GM21360 (cell line): ENCODE data around the gene UBE2D1.
A peak's percentile ranks its signal among the peaks of the same experiment; 100 is the strongest.

ENCODE experiments used
- ATAC-seq: cut with Tn5 transposase; IDR thresholded peaks from one replicate; pipeline ENCODE4 v1.9.1; 2021; ENCODE audit warnings: mild to moderate bottlenecking, moderate library complexity; ENCODE audit not compliant: unreplicated experiment

The UBE2D1 gene

DNA sequence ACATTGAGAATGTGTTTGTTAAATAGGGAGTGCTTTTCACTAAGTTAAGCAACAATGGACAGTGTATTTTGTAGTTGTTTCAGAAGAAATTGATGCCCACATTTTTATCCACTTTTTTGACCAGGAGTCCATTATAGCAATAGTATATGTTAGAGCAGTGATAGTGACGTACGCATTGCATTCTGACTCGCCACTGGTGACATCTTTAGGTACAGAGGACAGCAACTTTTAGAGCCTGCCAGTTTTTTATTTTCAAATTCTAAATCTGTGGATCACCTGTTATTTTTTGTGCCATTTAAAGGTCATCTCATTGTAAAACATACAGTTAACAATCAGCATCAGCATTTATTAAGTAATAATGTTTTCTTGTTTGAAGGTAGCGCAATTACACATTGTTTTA, 1.4 kb downstream of the UBE2D1 start:
- ATAC-seq, result no peak

DNA sequence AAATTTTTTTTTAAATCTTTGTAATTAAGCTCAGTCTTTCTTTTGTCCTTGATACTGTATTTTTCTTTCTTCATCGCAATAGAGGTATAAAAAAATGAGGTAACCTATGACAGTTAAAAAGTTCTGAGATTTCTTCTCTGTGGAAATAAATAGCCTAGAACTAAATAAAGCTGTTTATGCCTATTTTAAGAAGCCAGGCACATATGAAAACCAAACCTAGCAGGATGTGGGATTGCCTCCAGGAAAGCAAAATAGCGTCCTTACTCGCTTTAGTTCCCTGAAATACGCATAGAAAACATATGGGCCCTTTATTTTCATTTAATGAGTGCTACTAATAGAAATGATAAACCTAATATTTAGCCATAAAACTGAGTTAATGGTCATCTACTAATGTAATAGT, 6.6 kb downstream of the UBE2D1 start:
- no peak for ATAC-seq

DNA sequence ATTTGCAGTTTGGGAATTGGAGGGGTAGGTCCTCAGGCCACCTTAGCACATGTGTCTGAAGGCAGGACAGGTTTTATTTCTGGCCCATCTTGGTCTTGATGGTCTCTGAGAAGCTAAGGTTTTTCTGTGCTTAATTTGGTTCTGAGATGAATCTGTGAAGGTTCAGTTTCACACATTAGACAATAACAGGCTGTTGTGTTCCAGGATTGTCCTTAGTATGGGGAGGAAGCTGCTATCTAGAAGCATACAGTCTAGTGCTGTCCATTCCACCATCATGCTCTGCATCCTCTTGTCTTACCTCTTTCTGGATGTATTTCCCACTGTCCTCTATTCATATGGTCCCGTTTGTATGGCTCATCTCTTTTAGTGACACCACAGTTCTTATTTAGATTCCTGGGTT, 7.1 kb downstream of the UBE2D1 start:
- peak; percentile 48 for ATAC-seq

DNA sequence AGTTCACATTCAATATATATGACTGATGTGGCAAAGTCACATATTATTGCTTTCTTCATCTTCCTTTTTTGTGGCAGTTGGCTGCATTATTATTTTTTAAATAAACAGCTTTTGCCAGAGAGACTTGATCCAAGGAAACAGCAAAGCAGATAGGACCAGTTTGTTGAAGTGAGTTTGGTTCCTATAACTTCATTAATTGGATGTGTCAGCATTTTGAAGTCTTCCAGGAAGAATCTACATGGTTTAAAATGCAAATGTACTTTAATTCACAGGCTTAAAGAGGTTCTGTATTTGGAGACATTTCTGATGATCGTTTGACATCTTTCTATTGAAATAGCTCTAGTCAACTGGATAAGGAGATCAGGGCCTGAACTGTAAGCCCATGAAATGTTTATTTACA, 13.2 kb downstream of the UBE2D1 start:
- no peak for ATAC-seq

DNA sequence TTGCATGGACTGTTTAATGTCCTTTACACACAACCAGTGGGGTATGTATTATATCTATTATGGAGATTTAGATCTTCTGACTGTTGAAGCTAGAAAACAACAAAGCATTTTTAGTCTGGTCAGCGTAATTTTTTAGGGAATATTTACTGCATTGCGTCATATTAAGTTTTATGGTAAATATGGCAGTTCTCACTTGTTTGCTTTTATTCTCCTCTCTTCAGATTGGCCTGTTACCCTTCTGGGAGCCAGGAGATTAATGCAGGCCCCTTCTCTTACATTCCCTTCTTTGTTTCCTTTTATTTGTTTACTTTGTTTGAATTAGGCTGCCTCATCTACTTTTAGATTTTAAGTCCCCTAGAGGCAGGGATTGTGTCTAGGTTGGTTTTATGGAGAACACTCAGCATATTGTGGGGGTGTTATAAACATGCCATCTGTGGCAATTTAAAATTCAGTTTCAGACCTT, 13.8 kb downstream of the UBE2D1 start:
- ATAC-seq, result no peak

DNA sequence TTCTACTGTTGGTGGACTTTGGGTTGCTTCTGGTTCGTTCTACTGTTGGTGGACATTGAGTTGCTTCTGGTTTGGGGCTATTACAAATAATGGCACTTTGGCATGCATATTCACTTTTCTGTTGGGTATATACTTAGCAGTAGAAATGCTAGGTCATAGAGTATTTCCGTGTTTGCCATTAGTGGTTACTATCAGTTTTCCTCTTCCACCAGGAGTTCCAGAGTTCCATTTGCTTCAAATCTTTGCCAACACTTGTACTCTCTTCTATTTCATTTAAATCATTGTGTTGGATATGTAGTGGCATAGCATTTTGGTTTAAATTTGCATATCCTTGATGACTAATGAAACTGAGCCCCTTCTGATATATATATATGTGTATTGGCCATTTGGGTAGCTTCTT, 15.2 kb downstream of the UBE2D1 start:
- ATAC-seq, result no peak

DNA sequence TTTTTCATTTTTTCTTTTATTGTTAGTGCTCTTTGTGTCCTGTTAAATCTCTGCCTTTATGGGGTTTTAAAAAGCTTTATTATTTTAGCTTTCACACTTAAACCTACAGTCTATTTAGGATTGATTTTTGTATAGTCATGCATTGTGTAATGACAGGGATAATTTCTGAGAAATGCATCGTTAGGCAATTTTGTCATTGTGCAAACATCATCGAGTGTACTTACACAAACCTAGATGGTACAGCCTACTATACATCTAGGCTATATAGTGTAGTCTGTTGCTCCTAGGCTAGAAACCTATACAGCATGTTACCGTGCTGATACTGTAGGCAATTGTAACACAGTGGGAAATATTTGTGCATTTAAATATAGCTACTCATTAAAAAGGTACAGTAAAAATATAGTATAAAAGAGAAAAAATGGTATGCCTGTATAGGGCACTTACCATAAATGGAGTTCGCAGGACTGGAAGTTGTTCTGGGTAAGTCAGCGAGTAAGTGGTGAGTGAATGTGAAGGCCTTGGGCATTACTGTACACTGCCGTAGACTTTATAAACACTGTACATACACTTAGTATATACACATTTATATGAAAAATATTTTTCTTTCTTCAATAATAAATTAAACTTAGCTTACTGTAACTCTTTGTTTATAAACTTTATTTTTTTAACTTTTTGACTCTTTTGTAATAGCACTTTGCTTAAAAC, 16.0 kb downstream of the UBE2D1 start:
- no peak for ATAC-seq

DNA sequence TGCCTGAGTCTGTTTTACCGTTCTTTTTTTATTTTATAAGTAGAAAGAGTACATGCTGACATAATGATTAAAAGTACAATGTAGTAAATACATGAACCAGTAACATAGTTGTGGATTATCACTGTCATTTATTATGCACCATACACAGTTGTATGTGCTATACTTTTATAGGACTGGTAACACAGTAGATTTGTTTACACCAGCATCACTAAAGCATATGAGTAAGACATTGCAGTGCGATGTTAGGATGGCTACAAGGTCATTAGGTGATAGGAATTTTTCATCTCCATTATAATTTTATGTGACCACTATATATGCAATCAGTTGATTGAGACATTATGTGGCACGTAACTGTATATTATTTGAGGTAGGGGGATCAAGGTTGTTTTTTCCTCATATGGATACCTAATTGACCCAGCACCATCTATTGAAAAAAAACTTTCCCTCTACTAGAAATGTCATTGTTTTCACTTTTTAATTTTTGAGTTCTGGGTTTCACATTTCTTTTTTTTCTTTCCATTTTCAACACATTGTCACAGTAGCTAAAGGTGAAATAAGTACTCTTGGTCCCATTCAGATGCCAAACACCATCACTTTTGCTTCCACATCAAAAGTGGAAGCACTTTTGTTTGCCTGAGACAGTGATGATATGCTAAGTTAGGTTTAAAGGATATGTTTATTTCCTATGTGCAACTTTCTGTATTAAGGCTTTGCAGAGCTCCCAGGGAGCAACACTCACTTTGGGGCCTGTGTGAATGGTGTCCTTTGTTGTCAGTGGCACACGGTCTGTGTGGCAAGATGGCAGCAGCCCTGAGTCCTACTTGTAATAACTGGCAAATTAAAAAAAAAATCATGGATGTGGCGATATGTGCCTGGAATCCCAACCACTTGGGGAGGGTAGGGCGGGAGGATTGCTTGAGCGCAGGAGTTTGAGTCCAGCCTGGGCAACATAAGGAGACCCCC, 17.1 kb downstream of the UBE2D1 start:
- ATAC-seq, result no peak

DNA sequence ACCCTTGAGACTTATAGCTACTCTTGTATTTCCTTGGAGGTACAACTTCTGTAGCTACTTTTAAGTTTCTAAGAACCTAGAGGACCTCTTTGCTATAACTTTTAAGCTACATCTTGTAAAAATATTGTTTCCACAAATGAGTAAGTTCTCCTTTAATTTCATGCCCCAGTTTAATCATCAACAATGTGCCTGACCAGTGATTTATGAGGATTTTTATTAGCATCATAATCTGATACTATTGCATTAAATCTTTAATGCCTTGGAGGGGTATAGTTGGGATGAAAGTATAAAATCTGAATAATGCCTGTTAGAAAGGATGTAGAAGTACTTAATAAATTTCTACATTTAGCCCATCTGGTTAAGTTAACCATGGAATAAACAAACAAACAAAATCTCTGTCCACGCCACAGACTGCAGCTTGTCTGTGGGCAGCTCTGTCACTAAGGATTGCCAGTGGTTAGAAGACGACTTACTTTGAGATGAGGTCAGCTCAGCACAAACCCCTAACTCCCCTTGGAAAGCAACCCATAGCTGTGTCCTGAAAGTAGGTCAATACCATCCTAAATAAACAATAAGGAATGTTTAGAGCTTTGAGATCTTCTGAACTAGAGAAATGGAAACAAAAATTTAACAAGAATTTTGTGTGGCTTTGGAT, 18.3 kb downstream of the UBE2D1 start:
- no peak for ATAC-seq

DNA sequence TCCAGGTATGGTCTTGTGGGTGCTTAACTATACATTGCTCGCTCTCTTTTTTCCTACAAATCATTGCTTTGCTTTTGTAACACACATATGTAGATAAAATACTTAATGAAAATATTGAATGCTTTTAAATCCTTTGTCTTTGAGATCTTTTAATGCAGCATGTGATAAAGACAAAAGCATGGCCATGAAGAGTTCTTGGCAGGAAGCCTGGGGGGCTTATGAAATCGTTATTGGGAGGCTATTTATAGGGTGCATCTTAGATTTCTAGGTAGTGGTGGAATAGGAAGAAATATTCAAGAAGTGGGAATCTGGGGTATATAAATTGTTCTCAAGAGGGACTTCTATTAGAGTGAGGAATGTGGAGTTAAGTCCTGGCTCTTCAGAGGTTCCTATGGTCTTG, 21.9 kb downstream of the UBE2D1 start:
- ATAC-seq, result no peak

DNA sequence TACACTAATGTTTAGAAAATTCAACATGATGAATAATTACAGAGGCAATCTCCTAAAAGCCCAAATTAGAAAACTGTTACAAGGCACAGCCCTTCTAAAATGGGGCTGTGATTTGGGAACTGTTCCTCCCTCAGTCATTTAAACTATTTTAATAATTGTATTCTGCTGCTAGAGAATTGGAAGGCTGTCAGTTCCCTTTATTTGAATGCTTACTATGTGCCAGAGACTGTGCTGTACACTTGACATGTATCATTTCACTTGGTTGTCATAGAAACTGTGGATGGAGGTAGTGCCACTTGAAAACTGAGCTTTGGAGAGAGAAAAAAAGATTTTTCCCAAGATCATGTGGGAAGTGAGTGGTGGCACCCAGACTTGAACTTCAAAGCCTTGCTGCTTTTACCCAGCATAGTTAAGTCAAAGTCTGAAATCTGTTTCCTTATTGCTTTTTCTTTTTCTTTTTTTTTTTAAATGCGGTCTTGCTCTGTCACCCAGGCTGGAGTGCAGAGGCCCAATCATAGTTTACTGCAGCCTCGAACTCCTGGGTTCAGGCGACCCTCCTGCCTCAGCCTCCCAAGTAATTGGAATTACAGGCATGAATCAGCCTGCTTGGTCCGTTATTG, 23.6 kb downstream of the UBE2D1 start:
- ATAC-seq, result no peak

DNA sequence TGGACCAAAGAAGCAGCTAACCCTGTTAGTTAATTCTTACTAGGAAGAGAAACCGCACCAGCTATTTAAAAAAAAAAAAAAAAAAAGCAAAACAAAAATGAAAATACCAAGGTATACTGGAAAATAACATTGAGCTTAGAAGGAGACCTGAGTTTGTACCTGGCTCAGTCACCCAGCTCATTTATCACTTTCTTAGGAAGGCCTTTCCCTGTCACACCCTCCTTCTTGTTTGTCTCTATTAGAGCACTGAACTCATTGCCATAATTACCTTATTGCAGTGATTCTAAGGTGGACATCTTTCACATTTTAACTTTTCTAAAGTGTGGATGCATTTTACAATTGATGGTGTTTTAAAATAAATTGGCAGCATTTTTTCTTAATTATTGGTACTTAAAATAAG, 24.1 kb downstream of the UBE2D1 start:
- ATAC-seq, result no peak

DNA sequence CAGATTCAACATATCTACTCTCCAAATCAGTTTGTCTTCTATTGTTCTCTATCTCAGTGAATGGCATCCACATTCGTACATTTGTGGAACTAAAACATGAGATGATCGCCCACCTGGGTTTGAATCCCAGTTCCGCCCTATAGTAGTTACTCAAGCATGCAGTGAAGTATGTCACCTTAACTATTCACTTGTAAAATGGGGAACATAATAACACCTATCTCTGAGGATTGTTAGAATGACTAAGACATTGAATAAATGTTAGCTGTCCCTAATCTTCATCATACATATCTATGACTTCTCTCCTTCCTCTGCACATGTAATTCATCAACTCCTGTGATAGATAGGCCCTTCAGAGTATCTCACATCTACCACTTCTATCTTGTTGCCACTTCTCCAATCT, 24.7 kb downstream of the UBE2D1 start:
- no peak for ATAC-seq

DNA sequence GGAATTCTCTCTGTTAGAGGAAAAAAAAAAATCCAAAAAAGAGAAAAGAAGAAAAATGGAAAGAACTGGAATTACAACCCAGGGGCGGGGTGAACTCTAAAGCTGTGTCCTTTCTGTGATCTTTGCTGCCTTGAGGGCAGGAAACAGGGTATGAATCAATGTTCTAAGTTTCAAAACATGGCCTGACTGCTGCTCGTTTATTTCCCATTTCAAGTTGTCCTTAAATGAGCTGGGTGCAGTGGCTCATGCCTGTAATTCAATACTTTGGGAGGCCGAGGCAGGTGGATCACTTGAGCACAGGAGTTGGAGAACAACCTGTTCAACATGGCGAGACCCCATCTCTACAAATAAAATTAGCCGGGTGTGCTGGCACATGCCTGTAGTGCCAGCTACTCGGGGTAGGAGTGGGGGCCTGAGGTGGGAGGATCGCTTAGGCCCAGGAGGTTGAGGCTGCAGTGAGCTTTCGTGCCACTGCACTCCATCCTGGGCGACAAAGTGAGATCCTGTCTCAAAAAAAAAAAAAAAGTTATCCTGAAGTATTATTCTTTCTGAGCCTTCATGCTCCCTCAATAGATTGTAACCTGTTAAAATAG, 25.7 kb downstream of the UBE2D1 start:
- no peak for ATAC-seq

DNA sequence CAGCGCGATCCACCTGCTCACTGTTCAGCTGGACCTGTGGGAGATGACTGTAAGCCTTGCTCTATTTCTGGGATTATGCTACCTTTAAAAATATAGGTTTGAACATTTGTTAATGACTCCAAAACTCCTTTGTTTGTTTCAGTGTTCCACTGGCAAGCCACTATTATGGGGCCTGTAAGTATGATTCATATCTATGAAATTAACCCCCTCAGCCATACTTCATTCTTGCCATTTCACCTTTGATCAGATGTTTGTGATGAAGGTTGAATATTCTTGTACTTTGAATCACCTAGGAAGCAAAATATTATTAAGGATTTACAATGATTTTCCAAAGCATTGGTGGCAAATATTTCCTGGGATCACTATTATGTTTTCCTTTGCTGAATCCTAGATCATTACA, 26.5 kb downstream of the UBE2D1 start:
- no peak for ATAC-seq

DNA sequence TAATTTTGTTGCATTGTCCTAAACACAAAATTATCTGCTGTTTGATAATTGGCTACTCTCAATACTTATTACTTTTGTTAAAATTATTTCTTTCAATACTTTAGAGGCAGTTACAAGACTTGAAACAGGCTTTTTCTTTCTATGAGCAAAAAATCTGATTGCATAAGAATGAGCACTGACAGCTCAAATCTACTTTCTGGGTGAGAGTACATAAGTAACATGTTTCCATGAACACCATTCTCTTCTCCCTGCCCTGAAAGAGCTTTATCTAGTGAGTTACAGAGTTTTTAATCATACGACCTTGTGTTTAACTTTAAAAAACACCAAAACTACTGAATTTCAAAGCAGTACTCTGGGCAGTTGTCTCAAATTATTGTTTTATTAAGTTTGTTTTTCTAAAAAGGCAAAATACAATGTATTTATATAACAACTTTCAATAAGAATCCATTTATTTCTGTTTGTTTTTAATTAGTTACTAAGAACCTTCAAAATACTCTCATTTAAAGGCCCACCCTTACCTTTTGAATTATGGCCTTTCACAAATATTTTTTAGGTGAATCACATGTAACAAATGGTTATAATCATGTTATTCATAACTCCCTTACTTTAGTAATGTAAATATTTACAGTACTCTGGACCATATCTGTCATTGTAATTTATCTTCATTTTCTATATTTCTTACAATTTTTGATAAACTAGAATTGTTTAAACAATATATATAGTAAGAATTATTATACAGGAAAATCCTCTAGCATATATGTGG, 27.4 kb downstream of the UBE2D1 start:
- ATAC-seq, result no peak

DNA sequence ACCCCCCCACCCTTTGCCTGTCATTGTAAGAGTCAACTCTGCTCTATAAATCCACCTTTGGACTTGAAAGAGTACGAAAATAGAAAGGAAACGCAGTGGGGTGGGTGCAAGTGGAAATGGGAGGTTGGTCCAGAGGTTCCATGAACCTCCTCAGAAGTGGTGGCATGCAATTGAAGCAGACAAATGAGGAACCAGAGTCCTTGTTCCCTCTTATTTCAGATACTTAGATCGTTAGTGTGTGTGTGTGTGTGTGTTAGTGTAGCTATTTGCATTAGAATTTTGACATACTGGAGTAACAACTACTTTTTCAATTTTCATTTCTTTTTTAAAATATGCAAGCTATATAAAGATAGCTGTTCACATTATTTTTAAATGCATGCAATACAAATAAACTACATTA, 32.3 kb downstream of the UBE2D1 start:
- no peak for ATAC-seq

DNA sequence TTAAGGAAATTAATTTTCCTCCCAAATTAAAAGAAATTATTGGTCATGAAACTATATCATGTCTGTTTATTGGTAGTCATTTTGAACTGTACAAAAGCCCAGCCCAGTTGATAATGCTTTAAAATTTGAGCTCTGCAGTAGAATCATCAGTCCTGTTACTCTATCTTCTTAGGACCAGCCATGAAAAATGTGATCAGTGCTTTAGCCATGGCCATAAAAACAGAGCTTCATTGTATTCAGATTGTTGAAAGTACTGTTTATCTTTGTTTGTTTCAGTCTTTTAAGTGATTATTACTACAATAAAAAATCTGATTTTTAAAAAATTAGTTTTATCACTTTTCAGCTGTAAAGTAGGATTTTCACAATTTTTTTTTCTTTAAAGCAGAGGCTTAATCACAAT, 36.7 kb downstream of the UBE2D1 start:
- ATAC-seq, result no peak

DNA sequence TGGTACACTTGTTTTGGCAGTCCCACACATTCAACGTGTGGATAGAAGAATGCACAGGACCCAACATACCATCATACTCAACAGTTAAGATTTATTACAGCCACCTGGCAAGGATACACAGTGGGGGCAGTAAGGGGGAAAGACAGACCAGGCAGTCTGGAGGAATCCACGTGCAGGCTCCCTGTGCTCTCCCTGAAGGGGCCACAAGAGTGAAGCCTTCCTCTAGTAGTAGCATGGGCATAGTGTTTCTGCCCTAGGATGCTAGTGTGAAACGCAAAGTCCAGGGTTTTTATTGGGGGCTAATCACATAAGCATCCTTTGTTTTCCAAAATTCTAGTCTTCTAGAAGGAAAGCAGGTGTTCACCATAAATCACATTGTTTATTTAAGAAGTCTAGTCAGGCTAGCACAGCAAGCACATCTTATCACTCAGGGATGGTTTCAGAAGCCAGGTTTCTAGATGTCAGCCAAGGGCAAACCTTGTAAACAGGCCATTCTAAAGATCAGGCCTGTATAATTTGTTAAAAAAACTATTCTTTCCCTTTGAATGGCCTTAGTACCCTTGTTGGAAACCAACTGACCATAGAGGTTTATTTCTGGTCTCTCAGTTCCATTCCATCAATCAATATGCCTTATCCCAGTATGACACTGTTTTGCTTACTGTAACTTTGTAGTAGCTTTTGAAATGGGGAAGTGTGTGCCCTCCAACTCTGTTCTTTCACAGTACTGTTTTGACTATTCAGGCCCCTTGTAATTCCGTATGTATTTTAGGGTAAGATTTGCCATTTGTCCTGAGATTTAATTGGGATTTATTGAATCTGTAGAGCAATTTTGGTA, 38.0 kb downstream of the UBE2D1 start:
- peak; percentile 78 for ATAC-seq
